T-helper 22 cell (primary cell): ENCODE data around the gene RCAN3.
"Not testable (repeated sequence)": the region's sequence is repeated elsewhere in the genome, so short reads cannot be mapped to it uniquely, and the experiment has no call there.

ENCODE experiments used
- DNase-seq: peaks from one replicate; pipeline ENCODE4 v3.0.0-alpha.2; 2020; ENCODE audit warnings: low read depth

RCAN3 gene

DNA sequence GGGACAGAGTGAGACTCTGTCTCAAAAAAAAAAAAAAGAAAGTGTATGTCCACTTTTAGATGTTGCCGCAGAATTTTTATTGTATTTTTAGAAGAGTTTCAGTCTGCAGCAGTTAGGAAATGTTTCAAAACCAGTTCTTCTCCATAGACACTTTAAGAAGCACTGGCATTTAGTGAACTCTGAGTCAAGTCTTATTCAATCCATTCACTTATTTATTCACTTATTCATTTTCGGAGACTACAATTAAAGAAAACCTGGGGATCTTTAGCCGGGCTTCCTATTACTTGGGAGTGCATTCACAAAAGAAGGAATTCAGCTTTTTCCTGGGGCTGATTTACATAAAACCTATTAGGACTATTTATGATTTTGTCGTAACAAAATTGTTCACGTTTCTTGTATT lies 12.3 kb downstream of the RCAN3 start:
- DNase-seq: no peak

DNA sequence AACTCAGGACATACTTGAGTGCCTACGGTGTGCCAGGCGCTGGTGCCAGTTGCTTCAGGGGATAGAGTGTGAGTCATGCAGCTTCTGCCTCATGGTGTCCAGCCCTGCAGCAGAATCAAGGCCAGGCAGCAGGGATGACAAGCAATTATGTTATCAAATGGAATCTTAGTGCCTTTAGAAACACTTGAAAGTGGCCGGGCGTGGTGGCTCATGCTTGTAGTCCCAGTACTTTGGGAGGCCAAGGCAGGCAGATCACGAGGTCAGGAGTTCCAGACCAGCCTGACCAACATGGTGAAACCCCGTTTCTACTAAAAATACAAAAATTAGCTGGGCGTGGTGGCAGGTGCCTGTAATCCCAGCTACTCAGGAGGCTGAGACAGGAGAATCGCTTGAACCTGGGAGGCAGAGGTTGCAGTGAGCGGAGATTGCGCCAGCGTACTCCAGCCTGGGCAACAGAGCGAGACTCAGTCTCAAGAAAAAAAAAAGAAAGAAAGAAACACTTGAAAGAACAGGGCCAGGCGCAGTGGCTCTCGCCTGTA lies 13.1 kb downstream of the RCAN3 start:
- not testable (repeated sequence) for DNase-seq

DNA sequence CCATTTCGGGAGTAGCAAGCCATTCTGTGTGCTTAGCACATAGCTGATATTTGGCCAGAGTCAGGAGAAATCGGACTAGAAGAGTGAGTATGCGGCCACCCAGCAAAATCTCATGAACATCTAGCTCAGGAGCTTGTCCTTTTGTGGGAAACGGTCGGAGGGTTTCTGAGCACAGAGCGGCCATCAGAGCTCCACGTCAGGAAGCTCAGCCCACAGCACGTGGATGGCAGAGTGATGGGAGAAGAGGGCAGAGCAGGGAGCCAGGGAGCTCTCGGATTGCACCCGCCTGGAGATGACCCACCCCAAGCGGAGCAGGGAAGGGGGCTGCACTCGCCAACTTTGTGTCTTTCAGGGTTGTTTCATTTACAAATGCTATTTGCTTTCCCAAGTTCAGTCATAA lies 13.9 kb downstream of the RCAN3 start:
- DNase-seq: no peak

DNA sequence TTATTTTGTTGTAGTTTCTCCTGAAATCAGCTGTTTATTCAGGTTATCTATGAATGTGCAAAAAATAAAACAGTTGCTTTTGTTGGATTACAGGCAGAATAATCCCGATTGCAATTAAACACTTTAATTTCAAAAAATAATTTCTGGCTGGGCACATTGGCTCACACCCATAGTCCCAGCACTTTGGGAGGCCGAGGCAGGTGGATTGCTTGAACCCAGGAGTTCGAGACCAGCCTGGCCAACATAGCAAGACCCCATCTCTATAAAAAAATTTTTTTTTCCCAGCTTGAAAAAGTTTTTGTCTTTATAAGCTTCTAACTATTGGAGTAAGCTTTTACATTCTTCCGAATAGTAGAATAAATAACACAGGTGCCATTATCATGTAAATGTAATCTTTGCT lies 15.3 kb downstream of the RCAN3 start:
- DNase-seq: no peak

DNA sequence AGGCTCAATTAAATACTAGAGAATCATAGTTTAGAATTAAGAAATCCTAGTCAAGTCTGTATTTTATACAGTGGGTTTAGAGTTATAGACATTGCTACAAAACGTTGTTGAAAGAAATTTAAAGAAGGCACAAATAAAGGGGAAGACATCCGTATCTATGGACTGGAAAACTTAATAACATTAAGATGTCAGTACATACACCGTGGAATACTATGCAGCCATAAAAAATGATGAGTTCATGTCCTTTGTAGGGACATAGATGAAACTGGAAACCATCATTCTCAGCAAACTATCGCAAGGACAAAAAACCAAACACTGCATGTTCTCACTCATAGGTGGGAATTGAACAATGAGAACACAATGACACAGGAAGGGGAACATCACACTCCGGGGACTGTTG lies 17.6 kb downstream of the RCAN3 start:
- not testable (repeated sequence) for DNase-seq

DNA sequence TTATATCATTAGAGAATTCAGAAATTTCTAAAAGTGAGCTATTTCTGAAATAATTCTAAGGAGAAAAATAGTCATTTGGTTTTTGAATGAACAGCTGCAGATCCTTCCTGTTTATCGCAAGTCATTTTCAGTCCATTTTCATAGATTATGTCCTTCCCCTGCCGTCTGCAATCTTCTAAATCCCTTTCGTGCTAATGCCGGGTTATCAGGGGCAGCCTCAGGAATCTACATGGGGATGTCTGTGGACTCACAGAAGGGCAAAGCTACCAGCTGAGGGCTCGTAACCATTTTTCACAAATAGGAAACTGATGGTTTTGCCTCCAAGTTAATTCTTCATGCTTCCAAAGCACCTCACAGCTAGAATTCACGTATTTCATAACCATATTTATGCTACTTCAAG lies 23.0 kb downstream of the RCAN3 start:
- DNase-seq: no peak

DNA sequence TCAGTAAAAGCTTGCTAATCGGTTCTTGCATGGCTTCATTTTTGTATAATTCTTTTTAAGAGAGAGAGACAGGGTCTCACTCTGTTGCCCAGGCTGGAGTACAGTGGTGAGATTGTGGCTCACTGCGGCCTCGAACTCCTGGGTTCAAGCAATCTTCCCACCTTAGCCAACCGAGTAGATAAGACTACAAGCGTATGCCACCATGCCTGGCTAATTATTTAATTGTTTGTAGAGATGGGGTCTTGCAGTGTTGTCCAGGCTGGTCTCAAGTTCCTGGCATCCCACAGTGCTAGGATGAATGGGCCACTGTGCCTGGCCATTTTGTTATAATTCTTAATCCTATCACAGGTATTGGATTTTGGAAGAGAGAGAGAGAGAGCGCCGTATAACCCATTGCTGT lies 23.4 kb downstream of the RCAN3 start:
- DNase-seq: no peak

DNA sequence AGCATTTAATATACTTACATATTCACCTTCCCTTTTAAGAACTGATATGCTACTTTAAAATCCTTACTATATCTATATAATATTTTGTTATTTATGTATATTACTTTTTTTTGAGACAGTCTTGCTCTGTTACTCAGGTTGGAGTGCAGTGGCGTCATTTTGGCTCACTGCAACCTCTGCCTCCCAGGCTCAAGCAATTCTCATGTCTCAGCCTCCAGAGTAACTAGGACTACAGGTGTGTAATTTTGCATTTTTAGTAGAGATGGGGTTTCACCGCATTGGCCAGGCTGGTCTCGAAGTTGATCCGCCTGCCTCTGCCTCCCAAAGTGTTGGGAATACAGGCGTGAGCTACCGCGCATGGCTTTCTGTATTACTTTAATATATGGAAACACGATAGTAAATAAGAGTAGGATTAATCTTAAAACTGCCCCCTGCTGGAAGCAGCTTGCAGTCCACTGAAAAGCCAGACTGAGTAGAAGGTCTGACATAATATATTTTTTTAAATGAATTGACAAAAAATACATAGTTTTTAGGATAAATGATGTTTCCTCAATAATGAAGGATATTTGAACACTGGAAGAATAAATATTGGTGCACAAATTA lies 24.4 kb downstream of the RCAN3 start:
- DNase-seq: no peak

DNA sequence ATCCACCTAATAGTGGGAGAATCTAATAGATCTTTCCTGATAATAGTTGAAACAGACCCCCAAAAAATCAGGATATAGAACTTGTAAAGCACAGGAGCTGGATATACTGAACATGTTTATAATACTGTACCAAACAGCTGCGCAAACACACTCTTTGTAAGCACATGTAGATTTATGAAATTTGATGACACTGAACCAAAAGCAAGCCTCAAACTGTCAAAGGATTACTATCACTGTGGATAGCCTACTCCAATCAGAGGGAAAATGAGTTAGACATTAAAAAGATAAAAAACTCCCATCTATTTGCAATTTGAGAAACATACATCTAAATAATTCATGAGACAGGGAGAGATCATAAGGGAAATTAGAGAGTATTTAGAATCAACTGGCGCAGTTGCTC lies 26.1 kb downstream of the RCAN3 start:
- no peak for DNase-seq

DNA sequence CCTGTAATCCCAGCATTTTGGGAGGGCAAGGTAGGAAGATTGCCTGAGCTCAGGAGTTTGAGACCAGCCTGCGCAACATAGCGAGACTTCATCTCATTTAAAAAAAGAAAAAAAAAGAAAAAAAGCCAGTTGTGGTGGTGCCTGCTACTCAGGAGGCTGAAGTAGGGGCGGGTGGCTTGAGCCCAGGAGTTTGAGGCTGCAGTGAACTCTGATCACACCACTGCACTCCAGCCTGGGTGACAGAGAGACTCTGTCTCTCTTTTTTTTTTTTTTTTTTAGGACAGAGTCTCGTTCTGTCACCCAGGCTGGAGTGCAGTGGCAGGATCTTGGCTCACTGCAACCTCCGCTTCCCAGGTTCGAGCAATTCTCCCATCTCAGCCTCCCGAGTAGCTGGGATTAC lies 26.7 kb downstream of the RCAN3 start:
- DNase-seq: not testable (repeated sequence)

DNA sequence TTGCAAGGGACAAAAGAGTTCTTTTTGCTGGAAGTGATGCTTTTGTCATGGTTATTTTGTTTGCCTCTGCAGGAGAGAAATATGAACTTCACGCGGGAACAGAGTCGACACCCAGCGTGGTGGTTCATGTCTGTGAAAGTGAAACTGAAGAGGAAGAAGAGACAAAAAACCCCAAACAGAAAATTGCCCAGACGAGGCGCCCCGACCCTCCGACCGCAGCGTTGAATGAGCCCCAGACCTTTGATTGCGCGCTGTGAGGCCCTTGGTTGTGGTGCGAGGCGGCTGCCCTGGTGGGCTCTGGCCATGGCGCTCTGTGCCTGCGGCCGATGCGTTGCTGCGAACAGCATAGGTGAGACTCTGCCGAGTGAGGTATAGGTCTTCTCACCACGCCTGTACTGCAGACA lies 32.4 kb downstream of the RCAN3 start:
- peak; percentile 69 for DNase-seq

DNA sequence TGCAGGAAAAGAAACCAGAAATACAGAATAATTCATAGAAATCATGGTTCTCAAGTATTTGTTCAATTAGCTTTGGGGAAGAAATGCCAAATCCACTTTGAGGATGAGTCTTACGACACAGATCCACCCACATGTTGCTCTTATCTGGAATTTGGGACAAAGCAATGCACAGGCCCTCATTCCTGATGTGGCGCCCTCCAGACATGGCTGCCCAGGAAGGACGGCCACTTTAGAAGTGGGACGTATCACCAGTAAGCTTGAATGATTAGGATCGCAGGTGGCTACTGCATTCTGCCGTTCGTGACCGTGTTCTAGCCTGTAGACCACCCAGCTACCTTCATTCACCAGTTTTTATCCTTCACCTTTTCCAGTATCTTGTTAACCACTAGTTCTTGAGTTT lies 33.1 kb downstream of the RCAN3 start:
- DNase-seq: no peak

DNA sequence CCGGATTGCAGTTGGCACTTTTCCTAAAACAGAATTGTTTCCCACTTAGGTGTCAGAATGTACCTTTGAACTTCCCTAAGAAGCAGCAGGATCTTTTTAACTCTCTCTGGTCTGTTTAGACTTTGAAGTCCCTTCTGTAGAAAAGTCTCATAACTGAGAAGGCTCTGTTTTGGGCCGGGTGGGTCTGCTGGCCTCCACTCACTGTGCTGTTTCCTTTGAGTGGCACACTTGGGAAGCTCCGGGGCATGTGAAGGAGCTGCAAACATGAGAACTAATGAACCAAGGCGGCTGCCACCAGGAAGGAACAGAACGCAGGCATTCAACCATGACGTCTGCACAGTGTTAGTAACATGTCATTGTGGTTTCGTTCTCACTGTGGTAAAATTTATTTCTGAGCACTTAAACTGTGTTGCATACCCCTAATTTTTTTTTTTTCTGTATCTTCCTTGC lies 33.8 kb downstream of the RCAN3 start:
- DNase-seq: peak; percentile 77

DNA sequence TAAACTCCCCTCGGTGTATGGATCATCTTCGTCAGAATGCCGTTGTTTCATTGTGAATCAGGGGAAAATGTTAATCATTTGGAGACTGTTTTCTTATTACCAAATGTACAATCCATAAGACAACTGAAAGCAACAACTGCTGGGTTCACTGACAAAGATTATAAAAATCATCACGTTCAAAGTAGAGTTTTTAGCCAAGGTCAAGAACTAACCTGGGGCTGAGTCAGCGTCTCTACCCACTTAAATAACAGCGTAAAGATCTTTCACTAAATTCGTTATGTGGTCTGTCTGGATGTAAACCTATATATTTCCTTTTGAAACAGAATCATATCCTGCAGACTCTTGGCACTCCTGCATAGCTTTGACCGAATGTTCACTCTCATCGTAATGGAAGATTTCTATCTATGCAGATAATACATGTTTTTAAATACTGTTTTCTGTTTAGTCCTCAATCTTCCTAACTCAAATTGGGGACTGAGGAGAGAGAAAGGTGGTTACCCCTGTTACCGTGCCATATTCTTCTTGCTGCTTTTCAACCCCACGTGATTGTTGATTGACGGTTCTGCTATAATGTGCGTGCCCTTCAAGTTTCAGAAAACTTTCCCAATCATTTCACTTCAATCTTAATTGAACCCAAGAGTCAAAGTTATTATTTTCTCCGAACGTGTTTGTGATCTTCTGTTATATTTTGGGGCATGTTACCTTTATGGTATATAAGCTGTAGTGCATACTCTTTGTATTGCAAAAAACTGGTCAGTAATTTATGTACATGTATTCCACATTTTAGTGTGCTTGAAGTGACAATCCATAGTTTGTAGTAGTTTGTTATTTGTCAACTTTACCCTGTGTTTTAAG lies 37.6 kb downstream of the RCAN3 start:
- DNase-seq: no peak

DNA sequence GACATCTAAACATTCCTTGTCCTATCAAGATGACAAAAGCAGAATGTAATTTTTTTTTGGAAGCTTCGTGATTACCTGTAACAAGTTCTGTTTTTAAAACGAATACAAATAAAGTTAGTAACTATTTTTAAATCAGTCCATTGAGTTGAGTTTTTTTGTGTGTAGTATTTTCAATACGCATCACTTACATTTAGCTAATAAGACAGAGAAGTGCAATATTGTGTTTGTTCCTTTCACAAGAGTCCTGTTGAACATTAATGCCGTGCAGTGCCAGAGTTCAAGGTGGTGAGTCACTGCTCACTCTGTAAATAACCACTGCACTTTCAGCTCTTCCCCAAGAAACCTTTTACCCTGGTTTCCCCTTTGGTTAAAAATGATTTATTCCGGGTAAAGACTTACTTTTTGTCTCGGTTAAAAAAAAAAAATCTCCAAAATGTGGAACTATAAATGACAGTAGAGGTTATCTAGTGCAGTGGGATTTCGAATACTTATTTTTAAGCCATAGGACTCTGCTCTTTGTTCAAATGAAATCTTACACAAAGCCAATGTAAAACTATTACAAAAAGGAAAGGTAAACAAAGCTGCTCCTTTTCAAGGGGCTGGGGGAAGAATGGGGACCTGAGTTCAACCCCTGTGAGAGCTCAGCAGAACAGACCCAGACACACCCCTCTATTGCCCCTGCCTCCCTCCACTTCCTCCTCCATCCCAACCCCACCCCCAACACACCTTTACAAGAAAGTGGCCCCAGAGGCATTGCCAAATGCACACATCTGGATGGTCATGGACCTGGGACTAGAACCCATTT lies 38.5 kb downstream of the RCAN3 start:
- DNase-seq: no peak

DNA sequence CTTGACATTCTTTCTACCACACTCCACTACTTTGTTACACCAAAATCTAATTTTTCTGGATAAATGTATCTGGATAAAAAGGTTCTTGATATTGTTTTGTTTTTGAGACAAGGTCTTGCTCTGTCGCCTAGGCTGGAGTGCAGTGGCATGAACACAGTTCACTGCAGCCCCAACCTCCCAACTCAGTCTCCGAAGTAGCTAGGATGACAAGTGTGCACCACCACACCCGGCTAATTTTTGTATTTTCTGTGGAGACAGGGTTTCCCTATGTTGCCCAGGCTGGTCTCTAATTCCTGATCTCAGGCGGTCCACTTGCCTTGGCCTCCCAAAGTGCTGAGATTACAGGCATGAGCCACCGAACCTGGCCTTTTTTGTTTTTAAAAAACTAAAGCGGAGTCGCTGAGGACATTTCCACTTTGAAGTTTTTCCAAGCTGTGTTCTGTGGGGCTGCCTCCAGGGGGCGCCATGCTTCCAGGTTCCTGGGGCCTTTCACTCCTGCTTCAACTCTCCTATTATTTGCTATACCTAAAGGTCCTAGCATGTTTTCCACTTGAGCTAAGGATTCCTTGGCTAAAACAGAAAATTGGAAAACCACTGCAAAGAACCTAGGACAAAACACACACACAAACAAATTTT lies 39.2 kb downstream of the RCAN3 start:
- no peak for DNase-seq

DNA sequence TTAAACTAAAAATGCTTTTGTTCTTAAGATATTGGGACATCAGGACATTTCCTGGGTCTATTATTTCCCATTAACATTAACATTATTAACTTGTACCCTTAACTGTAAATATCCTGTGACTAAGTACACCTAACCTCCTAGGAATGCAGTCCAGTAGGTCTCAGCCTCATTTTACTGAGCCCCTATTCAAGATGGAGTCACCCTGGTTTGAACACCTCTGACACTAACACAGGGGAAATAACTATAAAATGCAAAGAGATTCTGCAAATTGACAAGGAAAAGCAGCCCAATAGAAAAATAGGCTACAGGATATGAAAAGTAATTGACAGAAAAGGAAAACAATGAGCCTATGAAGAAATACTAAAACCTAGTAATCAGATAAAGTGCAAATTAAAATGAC lies 41.6 kb downstream of the RCAN3 start:
- DNase-seq: no peak

DNA sequence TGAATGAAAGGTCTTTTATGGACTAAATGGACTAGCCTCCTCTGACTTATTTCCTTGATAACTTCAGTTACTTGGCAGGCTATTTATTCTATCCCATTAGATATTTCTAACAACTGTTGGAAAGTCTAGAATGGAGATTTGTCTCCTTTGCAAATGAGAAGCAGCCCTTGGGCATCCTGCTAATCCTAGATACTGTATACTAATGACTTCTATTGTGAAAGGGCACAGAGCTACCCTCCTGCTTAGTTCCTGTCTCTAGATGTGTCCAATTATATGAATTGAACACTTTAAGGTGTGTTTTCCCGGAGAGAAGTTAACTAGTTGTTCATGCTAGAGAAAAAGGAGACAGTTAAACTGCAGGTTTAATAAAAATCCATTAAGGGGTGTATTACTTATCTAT lies 43.0 kb downstream of the RCAN3 start:
- no peak for DNase-seq

DNA sequence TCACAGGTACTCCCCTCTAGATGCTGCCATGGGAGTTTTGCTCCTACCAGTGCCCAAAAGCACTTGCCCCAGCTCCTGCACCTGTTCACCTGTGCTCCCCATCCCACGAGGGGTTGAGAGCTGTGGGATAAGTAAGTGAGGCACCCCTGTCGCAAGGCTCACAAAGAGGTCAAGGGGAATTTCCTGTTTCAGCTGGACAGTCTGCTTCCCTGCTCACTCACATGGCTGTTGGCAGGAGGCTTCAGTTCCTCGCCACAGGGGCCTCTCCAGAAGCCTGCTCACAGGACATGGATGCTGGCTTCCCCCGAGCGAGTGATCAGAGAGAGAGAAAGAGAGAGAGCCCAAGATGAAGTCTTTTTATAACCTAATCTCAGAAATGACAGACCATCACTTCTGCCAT lies 44.6 kb downstream of the RCAN3 start:
- no peak for DNase-seq

DNA sequence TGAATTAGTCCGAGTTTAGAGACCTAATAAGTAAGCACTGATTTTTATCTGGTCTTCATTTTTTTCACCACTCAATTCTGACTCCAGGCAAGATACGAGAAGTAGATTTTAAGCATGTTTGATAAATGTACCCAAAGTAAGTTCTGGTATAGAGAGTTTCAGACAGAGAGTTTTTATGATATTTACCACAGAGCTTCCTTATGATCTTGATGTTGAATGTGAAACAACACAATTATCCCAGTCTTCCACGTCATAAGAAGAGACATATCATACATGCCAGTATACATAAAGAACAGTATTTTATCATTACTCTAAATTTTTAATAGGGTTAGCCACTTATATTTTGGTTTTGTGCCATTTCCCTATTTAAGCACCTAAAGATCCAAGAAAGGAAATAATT lies 45.4 kb downstream of the RCAN3 start:
- DNase-seq: no peak

DNA sequence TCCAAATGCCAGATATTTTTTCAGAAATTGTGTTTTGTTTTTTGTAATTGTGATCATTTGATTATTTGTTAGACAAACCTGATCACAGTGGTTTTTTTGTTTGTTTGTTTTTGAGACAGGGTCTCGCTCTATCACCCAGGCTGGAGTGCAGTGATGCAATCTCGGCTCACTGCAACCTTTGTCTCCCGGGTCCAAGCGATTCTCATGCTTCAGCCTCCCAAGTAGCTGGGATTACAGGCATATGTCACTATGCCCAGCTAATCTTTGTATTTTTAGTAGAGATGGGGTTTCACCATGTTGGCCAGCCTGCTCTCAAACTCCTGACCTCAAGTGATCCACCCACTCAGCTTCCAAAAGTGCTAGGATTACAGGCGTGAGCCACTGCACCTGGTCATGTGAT lies 46.6 kb downstream of the RCAN3 start:
- DNase-seq: not testable (repeated sequence)

DNA sequence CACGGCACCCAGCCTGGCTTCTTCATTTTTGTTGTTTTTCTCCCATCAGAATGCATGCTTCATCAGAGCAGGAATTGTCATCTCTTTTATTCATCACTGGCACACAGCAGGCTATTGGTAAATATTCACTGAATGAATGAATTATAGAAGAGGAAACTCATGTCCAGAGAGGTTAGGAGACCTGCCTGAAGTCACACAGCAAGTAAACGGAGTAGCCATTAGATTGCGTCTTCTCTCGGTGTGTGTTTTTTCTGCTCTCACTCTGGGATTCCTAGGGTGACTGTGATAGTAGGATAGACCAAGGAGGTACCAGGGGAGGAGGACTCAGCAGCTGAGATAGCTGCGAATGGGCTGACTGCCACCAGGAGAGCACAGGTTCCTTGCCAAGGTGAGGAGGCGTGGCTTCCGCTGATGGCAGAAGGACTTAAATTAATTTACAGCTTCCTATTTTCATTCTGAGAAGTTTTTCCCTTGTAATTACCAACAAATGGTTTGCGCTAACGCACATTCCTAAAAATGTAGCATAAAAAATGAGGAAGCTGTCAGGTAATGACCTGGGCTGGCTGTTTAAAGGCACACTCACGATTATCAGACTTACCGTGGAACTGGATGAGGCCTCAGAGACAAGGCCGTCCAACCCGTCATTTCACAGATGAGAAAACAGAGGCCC lies 48.8 kb downstream of the RCAN3 start:
- no peak for DNase-seq
